Osteoblast (primary cell): ENCODE data around the gene CCL4L2. TPM values are rescaled to one million over a fixed set of nuclear protein-coding genes. Genes with fewer than 3 reads are reported as not detected.
"Not testable (repeated sequence)": the region's sequence is repeated elsewhere in the genome, so short reads cannot be mapped to it uniquely, and the experiment has no call there.

Experiments used
- DNase-seq: peaks from one replicate; pipeline ENCODE4 v3.0.0; 2011; ENCODE audit warnings: low spot score, mixed read lengths; ENCODE audit not compliant: insufficient read length; ENCODE audit errors: missing footprints
- H2AFZ ChIP-seq: 2 replicates; pipeline ENCODE4 v1.6.0; 2011; ENCODE audit warnings: mild to moderate bottlenecking, low read length
- H3K27ac ChIP-seq: 2 replicates; pipeline ENCODE4 v1.5.1; 2011; ENCODE audit warnings: mild to moderate bottlenecking, low read depth, low read length, moderate library complexity
- H3K27me3 ChIP-seq: 2 replicates; pipeline ENCODE4 v1.6.0; 2012; ENCODE audit warnings: mild to moderate bottlenecking, control low read depth, inconsistent platforms, low read length, moderate library complexity; ENCODE audit not compliant: insufficient read depth
- H3K36me3 ChIP-seq: 2 replicates; pipeline ENCODE4 v1.5.1; 2011; ENCODE audit warnings: mild to moderate bottlenecking, low read length, control low read depth, moderate library complexity; ENCODE audit not compliant: insufficient read depth
- H3K4me1 ChIP-seq: 2 replicates; pipeline ENCODE4 v1.5.1; 2011; ENCODE audit warnings: mild to moderate bottlenecking, low read length, control low read depth, moderate library complexity; ENCODE audit not compliant: insufficient read depth
- H3K4me2 ChIP-seq: 2 replicates; pipeline ENCODE4 v1.6.0; 2011; ENCODE audit warnings: mild to moderate bottlenecking, low read length; ENCODE audit not compliant: insufficient read depth
- H3K4me3 ChIP-seq: fragments of 200-600 bp; sonication (generic); 3 replicates; pipeline ENCODE4 v1.5.1; 2012; ENCODE audit warnings: mild to moderate bottlenecking, low read length, inconsistent platforms; ENCODE audit not compliant: insufficient read depth
- H3K79me2 ChIP-seq: 2 replicates; pipeline ENCODE4 v1.6.0; 2012; ENCODE audit warnings: mild to moderate bottlenecking, low read length, control low read depth, inconsistent platforms; ENCODE audit not compliant: insufficient read depth
- H3K9me3 ChIP-seq: 2 replicates; pipeline ENCODE4 v1.5.1; 2011; ENCODE audit warnings: low read depth, low read length, control low read depth
- H4K20me1 ChIP-seq: 2 replicates; pipeline ENCODE4 v1.6.0; 2012; ENCODE audit warnings: mild to moderate bottlenecking, low read length, control low read depth; ENCODE audit not compliant: insufficient read depth
- CTCF ChIP-seq: IDR thresholded peaks from 2 replicates; pipeline ENCODE4 v1.5.1; 2011; ENCODE audit warnings: mild to moderate bottlenecking, low read depth, low read length, moderate library complexity; ENCODE audit errors: extremely low read depth
- total RNA-seq: library from RNA; depleted of rRNA; stranded (reverse); fragments of >200 nt; gene quantifications from 2 replicates; pipeline ENCODE4 v1.2.3, GENCODE V29; 2012

Gene CCL4L2
- total RNA-seq, 1 donor = not detected

DNA sequence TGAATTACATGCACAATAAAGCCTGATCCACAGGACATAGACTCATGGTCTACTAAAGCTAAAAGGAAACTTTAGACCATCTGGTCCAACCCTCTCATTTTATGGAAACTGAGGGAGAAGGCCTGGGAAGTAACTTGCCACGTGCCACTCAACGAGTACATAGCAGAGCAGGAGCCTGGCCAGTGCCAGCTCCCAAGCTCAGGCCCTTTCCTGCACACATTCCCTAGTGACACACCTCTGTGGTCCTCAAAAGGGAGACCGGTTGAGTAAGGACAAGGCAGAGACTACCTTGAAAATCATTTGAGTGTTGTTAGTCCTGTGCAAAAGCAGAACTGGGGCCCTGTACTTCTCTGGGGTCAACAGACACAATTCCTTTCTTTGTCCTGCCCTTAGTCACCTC lies 2.8 kb downstream of the CCL4L2 start:
- H3K36me3 ChIP-seq = no peaks in the 10 kb centered on the region
- no peak overlapping the region for H3K4me3 ChIP-seq
- TF ChIP-seq CTCF = no peak
- DNase-seq = no peak
- no peaks in the 10 kb centered on the region for H3K79me2 ChIP-seq
- H3K4me2 ChIP-seq = no peak overlapping the region
- no peaks in the 10 kb centered on the region for H3K9me3 ChIP-seq
- H3K27me3 ChIP-seq = no peaks in the 10 kb centered on the region
- H3K4me1 ChIP-seq = no peaks in the 10 kb centered on the region
- no peak overlapping the region for H2AFZ ChIP-seq
- no peaks in the 10 kb centered on the region for H4K20me1 ChIP-seq
- no peak overlapping the region for H3K27ac ChIP-seq

GRCh38 chr17:36214918-36215317 lies 4.1 kb downstream of the CCL4L2 start:
- Histone ChIP-seq H3K4me1 (no peaks in the 10 kb centered on the region), H3K27me3 (no peaks in the 10 kb centered on the region), H3K9me3 (no peaks in the 10 kb centered on the region), H3K4me3 (no peak overlapping the region), H3K36me3 (no peaks in the 10 kb centered on the region), H3K79me2 (no peaks in the 10 kb centered on the region), H4K20me1 (no peaks in the 10 kb centered on the region), H2AFZ (no peak overlapping the region), H3K4me2 (no peak overlapping the region), H3K27ac (no peak overlapping the region)
- DNase-seq = no peak
- TF ChIP-seq CTCF = no peak

GRCh38 chr17:36215406-36216308 lies 4.8 kb downstream of the CCL4L2 start:
- H3K9me3 ChIP-seq, H3K4me3 ChIP-seq, H3K4me2 ChIP-seq, H2AFZ ChIP-seq, H3K36me3 ChIP-seq, DNase-seq, H3K27ac ChIP-seq, H4K20me1 ChIP-seq, H3K79me2 ChIP-seq, H3K27me3 ChIP-seq, H3K4me1 ChIP-seq: not testable (repeated sequence)

- not testable (repeated sequence) for DNase-seq, H3K9me3 ChIP-seq, H3K27ac ChIP-seq, H3K36me3 ChIP-seq, H2AFZ ChIP-seq, H3K4me1 ChIP-seq, H3K4me2 ChIP-seq, H4K20me1 ChIP-seq, H3K79me2 ChIP-seq, H3K27me3 ChIP-seq, H3K4me3 ChIP-seq
Measured at GRCh38 chr17:36219556-36219955, 8.7 kb downstream of the CCL4L2 start.

- not testable (repeated sequence) for H3K4me3 ChIP-seq, H3K27ac ChIP-seq, H3K4me1 ChIP-seq, H2AFZ ChIP-seq, H3K9me3 ChIP-seq, H3K79me2 ChIP-seq, DNase-seq, H3K36me3 ChIP-seq, H4K20me1 ChIP-seq, H3K27me3 ChIP-seq, H3K4me2 ChIP-seq
Measured at GRCh38 chr17:36220737-36221580, 10.1 kb downstream of the CCL4L2 start.

DNA sequence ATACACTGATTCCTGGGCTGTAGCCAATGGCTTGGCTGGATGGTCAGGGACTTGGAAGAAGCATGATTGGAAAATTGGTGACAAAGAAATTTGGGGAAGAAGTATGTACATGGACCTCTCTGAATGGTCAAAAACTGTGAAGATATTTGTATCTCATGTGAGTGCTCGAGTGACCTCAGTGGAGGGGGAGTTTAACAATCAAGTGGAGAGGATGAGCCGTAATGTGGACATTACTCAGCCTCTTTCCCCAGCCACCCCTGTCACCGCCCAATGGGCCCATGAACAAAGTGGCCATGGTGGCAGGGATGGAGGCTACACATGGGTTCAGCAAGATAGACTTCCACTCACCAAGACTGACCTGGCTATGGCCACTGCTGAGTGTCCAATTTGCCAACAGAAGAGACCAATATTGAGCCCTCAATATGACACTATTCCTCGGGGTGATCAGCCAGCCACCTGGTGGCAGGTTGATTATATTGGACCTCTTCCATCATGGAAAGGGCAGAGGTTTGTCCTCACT lies 10.8 kb downstream of the CCL4L2 start:
- H3K4me3 ChIP-seq, H3K4me2 ChIP-seq, H3K9me3 ChIP-seq, H3K79me2 ChIP-seq, DNase-seq, H3K27me3 ChIP-seq, H3K4me1 ChIP-seq, H3K36me3 ChIP-seq, H3K27ac ChIP-seq, H4K20me1 ChIP-seq, H2AFZ ChIP-seq: not testable (repeated sequence)

DNA sequence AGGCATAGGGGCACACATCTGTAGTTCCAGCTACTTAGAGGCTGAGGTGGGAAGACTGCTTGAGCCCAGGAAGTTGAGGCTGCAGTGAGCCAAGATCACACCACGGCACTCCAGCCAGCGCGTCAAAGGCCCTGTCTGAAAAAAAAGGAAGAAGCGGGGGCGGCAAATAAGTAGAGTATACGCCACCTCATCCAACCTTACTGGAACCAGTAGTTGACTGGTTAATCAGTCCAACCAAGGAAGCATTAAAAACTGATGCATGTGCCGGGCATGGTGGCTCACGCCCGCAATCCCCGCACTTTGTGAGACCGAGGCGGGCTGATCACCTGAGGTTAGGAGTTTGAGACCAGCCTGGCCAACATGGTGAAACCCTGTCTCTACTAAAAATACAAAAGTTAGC lies 12.1 kb downstream of the CCL4L2 start:
- not testable (repeated sequence) for H3K4me2 ChIP-seq, H3K9me3 ChIP-seq, H3K27me3 ChIP-seq, DNase-seq, H2AFZ ChIP-seq, H4K20me1 ChIP-seq, H3K79me2 ChIP-seq, H3K27ac ChIP-seq, H3K4me1 ChIP-seq, H3K36me3 ChIP-seq, H3K4me3 ChIP-seq
